H1 (cell line): ENCODE data around the gene CYTH1. TPM values are rescaled to one million over a fixed set of nuclear protein-coding genes. Genes with fewer than 3 reads are reported as not detected.
A peak's percentile ranks its signal among the peaks of the same experiment; 100 is the strongest.

ENCODE experiments used
- CTCF ChIA-PET: fragments of 300-600 bp; sonication (Branson Sonifier 250); formaldehyde crosslinking; loops from one replicate; lab custom pipeline; 2021; ENCODE audit not compliant: partially characterized antibody; lab: Charles Lee
- POLR2A ChIA-PET: fragments of 300-600 bp; sonication (Branson Sonifier 250); formaldehyde crosslinking; loops from one replicate; lab custom pipeline; 2021; ENCODE audit warnings: inconsistent platforms; ENCODE audit not compliant: partially characterized antibody; lab: Charles Lee
- DNase-seq, 2 experiments: peaks; one replicate each; pipeline versions ENCODE4 v3.0.0 to v3.0.0-alpha.2; 2010 to 2022; ENCODE audit warnings: low spot score in 2 of 2, low read depth in 1 of 2, mixed read lengths in 1 of 2
- FAIRE-seq: peaks from 2 replicates; lab custom pipeline; 2011; peaks lifted over from hg19 to GRCh38; lab: Jason Lieb, UNC
- H2AFZ ChIP-seq: 2 replicates; pipeline ENCODE4 v1.8.1; 2012; ENCODE audit warnings: low read length, inconsistent platforms
- H2AK5ac ChIP-seq: 2 replicates; pipeline ENCODE4 v1.6.1; 2013; ENCODE audit warnings: low read depth, low read length
- H2BK120ac ChIP-seq: replicated peaks from 2 replicates; pipeline ENCODE3; 2013; ENCODE audit warnings: low read depth, low read length, inconsistent platforms
- H2BK12ac ChIP-seq: 2 replicates; pipeline ENCODE4 v1.6.1; 2013; ENCODE audit warnings: low read depth, low read length
- H2BK15ac ChIP-seq: 2 replicates; pipeline ENCODE4 v1.6.1; 2013; ENCODE audit warnings: low read length
- H2BK20ac ChIP-seq: 2 replicates; pipeline ENCODE4 v1.6.1; 2013; ENCODE audit warnings: low read length
- H2BK5ac ChIP-seq: 2 replicates; pipeline ENCODE4 v1.6.1; 2013; ENCODE audit warnings: low read depth, low read length
- H3K14ac ChIP-seq: 2 replicates; pipeline ENCODE4 v1.6.1; 2013; ENCODE audit warnings: inconsistent platforms; ENCODE audit not compliant: insufficient read length
- H3K18ac ChIP-seq: 2 replicates; pipeline ENCODE4 v1.6.1; 2013; ENCODE audit warnings: low read length; ENCODE audit errors: extremely low read depth
- H3K23ac ChIP-seq: 2 replicates; pipeline ENCODE4 v1.6.1; 2013; ENCODE audit warnings: inconsistent platforms; ENCODE audit not compliant: insufficient read length
- H3K23me2 ChIP-seq: 2 replicates; pipeline ENCODE4 v1.6.1; 2013; ENCODE audit warnings: low read depth, low read length
- H3K27ac ChIP-seq: 2 replicates; pipeline ENCODE4 v1.6.1; 2011; ENCODE audit warnings: low read depth, low read length, inconsistent platforms
- H3K27me3 ChIP-seq, 4 experiments: replicated peaks in 1 of 4; 1 replicate in 1 of 4; 2 replicates in 3 of 4; pipeline versions ENCODE4 v1.6.1 to v1.8.1; 2011 to 2013; ENCODE audit warnings: low read length in 3 of 4, mild to moderate bottlenecking in 3 of 4, inconsistent platforms in 2 of 4, mixed read lengths in 2 of 4, moderate library complexity in 1 of 4; ENCODE audit not compliant: control insufficient read depth in 3 of 4, insufficient read depth in 3 of 4; ENCODE audit errors: extremely low read depth in 1 of 4
- H3K36me3 ChIP-seq, 4 experiments: 2 replicates each; pipeline versions ENCODE4 v1.6.1 to v1.8.1; 2011 to 2013; ENCODE audit warnings: mild to moderate bottlenecking in 4 of 4, low read length in 3 of 4, moderate library complexity in 2 of 4, control low read depth in 1 of 4, inconsistent platforms in 1 of 4; ENCODE audit not compliant: insufficient read depth in 4 of 4, control insufficient read depth in 2 of 4
- H3K4ac ChIP-seq: replicated peaks from 2 replicates; pipeline ENCODE3; 2013; ENCODE audit warnings: low read length, low read depth, mixed read lengths, inconsistent platforms; ENCODE audit not compliant: insufficient read length
- H3K4me1 ChIP-seq, 4 experiments: replicated peaks in 1 of 4; 1 replicate in 1 of 4; 2 replicates in 3 of 4; pipeline versions ENCODE4 v1.6.1 to v1.8.1; 2011 to 2013; ENCODE audit warnings: low read length in 3 of 4, inconsistent platforms in 2 of 4, mixed read lengths in 1 of 4; ENCODE audit not compliant: insufficient read depth in 4 of 4, control insufficient read depth in 3 of 4
- H3K4me2 ChIP-seq, 2 experiments: 2 replicates each; pipeline versions ENCODE4 v1.6.1 to v1.8.1; 2011 to 2013; ENCODE audit warnings: low read depth in 2 of 2, low read length in 2 of 2, control low read depth in 1 of 2, inconsistent platforms in 1 of 2, mild to moderate bottlenecking in 1 of 2; ENCODE audit not compliant: insufficient read depth in 1 of 2
- H3K4me3 ChIP-seq, 4 experiments: fragments of 200-600, 300-600 bp in 1 of 4; sonication (generic), shearing (Covaris generic), sonication (Bioruptor Twin) in 1 of 4; 2 replicates each; pipeline versions ENCODE4 v1.5.1 to v1.8.1; 2011 to 2016; ENCODE audit warnings: low read length in 4 of 4, low read depth in 3 of 4, control low read depth in 2 of 4, inconsistent platforms in 2 of 4, mild to moderate bottlenecking in 2 of 4, mixed read lengths in 1 of 4, moderate library complexity in 1 of 4; ENCODE audit not compliant: insufficient read depth in 2 of 4; ENCODE audit errors: extremely low read depth in 1 of 4
- H3K56ac ChIP-seq: replicated peaks from 2 replicates; pipeline ENCODE3; 2013; ENCODE audit warnings: low read depth, mild to moderate bottlenecking, mixed read lengths, low read length, inconsistent platforms; ENCODE audit not compliant: insufficient read length
- H3K79me1 ChIP-seq: 2 replicates; pipeline ENCODE4 v1.6.1; 2013; ENCODE audit warnings: low read depth, low read length, control low read depth
- H3K79me2 ChIP-seq, 2 experiments: 2 replicates each; pipeline versions ENCODE4 v1.6.1 to v1.8.1; 2012 to 2013; ENCODE audit warnings: low read length in 2 of 2, mild to moderate bottlenecking in 2 of 2, inconsistent platforms in 1 of 2; ENCODE audit not compliant: insufficient read depth in 2 of 2, control insufficient read depth in 1 of 2
- H3K9ac ChIP-seq, 4 experiments: replicated peaks in 1 of 4; 1 replicate in 1 of 4; 2 replicates in 3 of 4; pipeline versions ENCODE4 v1.6.1 to v1.8.1; 2011 to 2013; ENCODE audit warnings: low read depth in 3 of 4, low read length in 3 of 4, control low read depth in 2 of 4, mild to moderate bottlenecking in 2 of 4, moderate library complexity in 2 of 4, inconsistent platforms in 1 of 4; ENCODE audit errors: extremely low read depth in 1 of 4
- H3K9me3 ChIP-seq, 2 experiments: 2 replicates each; pipeline versions ENCODE4 v1.6.1 to v1.8.1; 2012 to 2013; ENCODE audit warnings: mild to moderate bottlenecking in 2 of 2, moderate library complexity in 2 of 2, control low read depth in 1 of 2, inconsistent platforms in 1 of 2, low read depth in 1 of 2, low read length in 1 of 2, mixed read lengths in 1 of 2; ENCODE audit not compliant: insufficient read depth in 2 of 2
- H4K20me1 ChIP-seq, 2 experiments: replicated peaks in 1 of 2; 2 replicates each; pipeline versions ENCODE3 to v1.8.1; 2011 to 2013; ENCODE audit warnings: inconsistent platforms in 2 of 2, low read length in 2 of 2, mild to moderate bottlenecking in 1 of 2; ENCODE audit not compliant: insufficient read depth in 2 of 2, control insufficient read depth in 1 of 2
- H4K5ac ChIP-seq: 2 replicates; pipeline ENCODE4 v1.6.1; 2013; ENCODE audit warnings: low read length, low read depth, mixed read lengths, inconsistent platforms; ENCODE audit not compliant: insufficient read length
- H4K8ac ChIP-seq: 2 replicates; pipeline ENCODE4 v1.8.0; 2013; ENCODE audit warnings: mild to moderate bottlenecking, moderate library complexity, low read length, inconsistent platforms; ENCODE audit not compliant: insufficient read depth; ENCODE audit errors: extremely low read depth
- H4K91ac ChIP-seq: replicated peaks from 2 replicates; pipeline ENCODE3; 2013; ENCODE audit warnings: low read length, mixed read lengths, inconsistent platforms; ENCODE audit not compliant: insufficient read length
- CEBPB ChIP-seq: IDR thresholded peaks from 2 replicates; pipeline ENCODE4 v1.6.1; 2012; ENCODE audit warnings: low read depth, low read length
- EP300 ChIP-seq, 2 experiments: IDR thresholded peaks; 1 replicate in 1 of 2; 2 replicates in 1 of 2; pipeline ENCODE4 v1.6.1; 2011 to 2012; ENCODE audit warnings: low read depth in 2 of 2, low read length in 2 of 2, mild to moderate bottlenecking in 2 of 2, borderline replicate concordance in 1 of 2, inconsistent platforms in 1 of 2, moderate library complexity in 1 of 2
- EZH2 ChIP-seq: fragments of 200-600 bp; sonication (generic); IDR thresholded peaks from 2 replicates; pipeline ENCODE4 v1.7.1; 2012; ENCODE audit warnings: low read depth, mild to moderate bottlenecking, moderate library complexity, low read length, inconsistent platforms; ENCODE audit not compliant: severe bottlenecking
- NRF1 ChIP-seq: IDR thresholded peaks from 2 replicates; pipeline ENCODE4 v1.6.1; 2011; ENCODE audit warnings: mild to moderate bottlenecking, low read depth, low read length, improper control_type of control experiment
- SAP30 ChIP-seq: fragments of 300-600 bp; sonication (generic); IDR thresholded peaks from 2 replicates; pipeline ENCODE4 v1.7.1; 2012; ENCODE audit warnings: low read length, moderate library complexity, mild to moderate bottlenecking, inconsistent platforms; ENCODE audit not compliant: insufficient read depth, insufficient replicate concordance
- TAF1 ChIP-seq: IDR thresholded peaks from 2 replicates; pipeline ENCODE4 v1.6.1; 2011; ENCODE audit warnings: mild to moderate bottlenecking, low read depth, low read length
- YY1 ChIP-seq: IDR thresholded peaks from 2 replicates; pipeline ENCODE4 v1.6.1; 2011; ENCODE audit warnings: low read depth, mild to moderate bottlenecking, low read length
- WGBS, 2 experiments: shearing (Covaris generic) in 1 of 2; methylation state at CpG; one replicate each; pipeline versions ENCODE4 v1.1.6 to v1.1.7; 2013 to 2015; ENCODE audit warnings: low lambda C conversion rate in 2 of 2, mixed read lengths in 2 of 2, inconsistent platforms in 1 of 2, low coverage in 1 of 2, missing lambda C conversion rate in 1 of 2; ENCODE audit not compliant: insufficient replicate concordance in 2 of 2, insufficient coverage in 1 of 2, insufficient read length in 1 of 2; ENCODE audit errors: extremely low coverage in 1 of 2, missing lambda C conversion rate in 1 of 2; 5-methylcytosine and 5-hydroxymethylcytosine counted together
- polyA plus RNA-seq, 7 experiments: library from polyadenylated mRNA; depleted of rRNA in 3 of 7; stranded (reverse) in 5 of 7; unstranded in 2 of 7; fragments of >200 nt in 5 of 7; fragments of 200-250 nt in 2 of 7; gene quantifications; 1 replicate in 5 of 7; 2 replicates in 1 of 7; 4 replicates in 1 of 7; pipeline versions ENCODE4 v1.2.1 to v1.2.3, GENCODE V29; 2011 to 2013; ENCODE audit warnings: missing spikeins in 2 of 7, mixed read lengths in 2 of 7
- total RNA-seq: library from RNA; stranded (reverse); fragmentation: NEBNext Ultra II Directional; extraction: Animal tissue kit (Norgen Biotek cat#: 25700); gene quantifications from 2 replicates; pipeline ENCODE4 v1.2.1, GENCODE V29; 2021

CYTH1 gene
- total and polyA plus RNA-seq, 2 of the 8 experiments (the other 6 are each of a cell fraction or from before 2014, with no cell fraction given): 12.8 to 14.8 TPM

DNA sequence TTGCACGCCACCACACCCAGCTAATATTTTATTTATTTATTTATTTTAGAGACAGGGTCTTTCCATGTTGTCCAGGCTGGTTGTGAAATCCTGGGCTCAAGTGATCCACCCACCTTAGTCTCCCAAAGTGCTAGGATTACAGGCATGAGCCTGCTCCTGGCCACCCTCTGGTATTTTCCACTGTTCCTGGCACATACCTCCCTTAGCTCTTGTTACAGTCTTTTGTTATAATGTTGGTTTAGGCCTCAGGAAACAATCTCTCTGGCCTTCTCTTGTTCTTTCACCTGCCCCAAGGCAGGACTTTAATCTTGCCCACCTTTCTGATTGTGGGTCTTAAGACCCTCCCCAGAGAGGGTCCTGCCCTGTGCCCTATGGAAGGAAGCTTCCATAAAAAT lies 3.6 kb upstream of the CYTH1 start:
- POLR2A ChIA-PET: interaction anchor here (0.6 to 1.6 kb wide), 6 partner anchors 9 to 117 kb away, joined by 3 to 5 read pairs (median 4); partner anchors contain the start of genes CEP295NL and USP36
- DNase-seq: no peak
- H3K23me2 ChIP-seq: peaks cover 7% of the 10 kb centered on the region
- no peak overlapping the region for H3K14ac ChIP-seq
- H3K27me3 ChIP-seq: no peaks in the 10 kb centered on the region; a peak in 1 of 7 replicates
- no peak for TF ChIP-seq TAF1
- peak; percentile 43; the same call in 1 of the 2 replicates for TF ChIP-seq CEBPB
- no peak for TF ChIP-seq YY1
- TF ChIP-seq EZH2: no peak
- no peak for TF ChIP-seq NRF1
- TF ChIP-seq SAP30: no peak
- no peak for TF ChIP-seq EP300 (IDR thresholded peaks at IDR 0.05; ENCODE audit: borderline replicate concordance in 1 of 2, low read depth in 2 of 2, low read length in 2 of 2)
- TF ChIP-seq, all 59 proteins: peak for 1
- H3K4me3 ChIP-seq: no peak overlapping the region
- H3K9me3 ChIP-seq: no peaks in the 10 kb centered on the region
- H3K23ac ChIP-seq: no peak overlapping the region
- H2BK120ac ChIP-seq: no peak overlapping the region
- no peak overlapping the region for H2BK12ac ChIP-seq
- H4K5ac ChIP-seq: no peak overlapping the region
- WGBS, 2 experiments: 93% methylated on average over 1 of the region's 1 CpG; no CpG with 5 or more reads in 1 of the 2 experiments
- no peaks in the 10 kb centered on the region for H3K79me2 ChIP-seq
- CTCF ChIA-PET: interaction anchor here (0.6 to 2.8 kb wide), 3 partner anchors 13 to 58 kb away, joined by 3 to 11 read pairs (median 3); no protein-coding TSS in a partner anchor
- H3K4ac ChIP-seq: no peak overlapping the region
- H3K79me1 ChIP-seq: no peaks in the 10 kb centered on the region
- H3K27ac ChIP-seq: no peak overlapping the region
- no peak overlapping the region for H2AK5ac ChIP-seq
- no peaks in the 10 kb centered on the region; a peak in 2 of 7 replicates for H3K4me1 ChIP-seq
- H4K20me1 ChIP-seq: no peaks in the 10 kb centered on the region
- H2AFZ ChIP-seq: no peak overlapping the region
- H2BK20ac ChIP-seq: no peak overlapping the region
- FAIRE-seq: no peak
- no peak overlapping the region for H3K4me2 ChIP-seq
- H3K18ac ChIP-seq: no peak overlapping the region
- H3K9ac ChIP-seq: no peak overlapping the region
- peaks cover 0 to 5% (median 0%) of the 10 kb centered on the region in 4 experiments; a peak in 1 of 8 replicates for H3K36me3 ChIP-seq
- no peak overlapping the region for H4K8ac ChIP-seq
- H2BK5ac ChIP-seq: no peak overlapping the region
- no peak overlapping the region for H3K56ac ChIP-seq
- no peak overlapping the region for H2BK15ac ChIP-seq
- H4K91ac ChIP-seq: no peak overlapping the region
